HepG2 (cell line): ENCODE results near the gene RBM14. TPM values are rescaled to one million over a fixed set of nuclear protein-coding genes. Genes with fewer than 3 reads are reported as not detected.

Source experiments
- CBFB ChIP-seq: sonication (generic); formaldehyde crosslinking; IDR thresholded peaks from 2 replicates; pipeline ENCODE4 v1.4.0; 2020; ENCODE audit warnings: missing genetic modification reagents
- CENPT ChIP-seq: sonication (generic); formaldehyde crosslinking; IDR thresholded peaks from 2 replicates; pipeline ENCODE4 v1.8.0; 2022; ENCODE audit warnings: low read depth, mild to moderate bottlenecking, moderate library complexity, missing genetic modification reagents
- HNRNPLL ChIP-seq: fragments of 200-400 bp; formaldehyde crosslinking; IDR thresholded peaks from 2 replicates; pipeline ENCODE4 v1.6.1; 2017; ENCODE audit warnings: mild to moderate bottlenecking, low read depth, low read length; ENCODE audit not compliant: poor library complexity, severe bottlenecking
- HOXA5 ChIP-seq: sonication (generic); formaldehyde crosslinking; IDR thresholded peaks from 2 replicates; pipeline ENCODE4 v1.4.0; 2020; ENCODE audit warnings: missing genetic modification reagents
- MAX ChIP-seq: IDR thresholded peaks from 2 replicates; pipeline ENCODE4 v1.6.1; 2012; ENCODE audit warnings: inconsistent platforms
- MEIS1 ChIP-seq: sonication (generic); formaldehyde crosslinking; IDR thresholded peaks from 2 replicates; pipeline ENCODE4 v1.9.0; 2021; ENCODE audit warnings: mild to moderate bottlenecking, missing genetic modification reagents, moderate library complexity, borderline replicate concordance
- MTA1 ChIP-seq: sonication (generic); formaldehyde crosslinking; IDR thresholded peaks from 2 replicates; pipeline ENCODE4 v1.4.0; 2020; ENCODE audit warnings: missing genetic modification reagents, mild to moderate bottlenecking, borderline replicate concordance
- MYPOP ChIP-seq: sonication (generic); formaldehyde crosslinking; IDR thresholded peaks from 2 replicates; pipeline ENCODE4 v1.8.1; 2023; ENCODE audit warnings: mild to moderate bottlenecking, moderate library complexity, missing genetic modification reagents
- NKX3-1 ChIP-seq: sonication (generic); formaldehyde crosslinking; IDR thresholded peaks from 2 replicates; pipeline ENCODE4 v1.5.0; 2020; ENCODE audit warnings: missing genetic modification reagents
- PHF8 ChIP-seq: sonication (generic); formaldehyde crosslinking; IDR thresholded peaks from 2 replicates; pipeline ENCODE4 v1.5.0; 2020; ENCODE audit warnings: missing genetic modification reagents
- SNAPC2 ChIP-seq: sonication (generic); formaldehyde crosslinking; IDR thresholded peaks from 2 replicates; pipeline ENCODE4 v1.8.1; 2022; ENCODE audit warnings: mild to moderate bottlenecking, missing genetic modification reagents
- TEAD3 ChIP-seq: optimal IDR thresholded peaks from 2 replicates; pipeline ENCODE3; 2016; ENCODE audit warnings: borderline replicate concordance
- TP53 ChIP-seq: sonication (generic); formaldehyde crosslinking; conservative IDR thresholded peaks from 2 replicates; pipeline ENCODE4 v1.4.0; 2020; ENCODE audit warnings: missing genetic modification reagents
- ZBTB33 ChIP-seq: sonication (generic); formaldehyde crosslinking; IDR thresholded peaks from 2 replicates; pipeline ENCODE4 v1.4.0; 2020; ENCODE audit warnings: missing genetic modification reagents
- ZBTB46 ChIP-seq: sonication (generic); formaldehyde crosslinking; IDR thresholded peaks from 2 replicates; pipeline ENCODE4 v1.4.0; 2020; ENCODE audit warnings: mild to moderate bottlenecking, missing genetic modification reagents, borderline replicate concordance
- ZC3H13 ChIP-seq: sonication (generic); formaldehyde crosslinking; IDR thresholded peaks from 2 replicates; pipeline ENCODE4 v1.8.1; 2023; ENCODE audit warnings: mild to moderate bottlenecking, missing genetic modification reagents, moderate library complexity
- ZFAT ChIP-seq: sonication (generic); formaldehyde crosslinking; conservative IDR thresholded peaks from 2 replicates; pipeline ENCODE4 v1.8.1; 2023; ENCODE audit warnings: missing genetic modification reagents, inconsistent platforms
- ZNF337 ChIP-seq: sonication (generic); formaldehyde crosslinking; IDR thresholded peaks from 2 replicates; pipeline ENCODE4 v1.5.1; 2020; ENCODE audit warnings: missing genetic modification reagents, low read depth, mild to moderate bottlenecking, borderline replicate concordance
- ZNF639 ChIP-seq: conservative IDR thresholded peaks from 2 replicates; pipeline ENCODE4 v1.6.1; 2018; ENCODE audit warnings: missing genetic modification reagents
- polyA plus RNA-seq, 8 experiments: library from polyadenylated mRNA; depleted of rRNA in 3 of 8; stranded (reverse) in 7 of 8; unstranded in 1 of 8; fragments of >200 nt; fragmentation: Illumina TruSeq in 4 of 8; extraction: Trizol in 4 of 8; gene quantifications; 2 replicates each; pipeline versions ENCODE4 v1.2.1 to v1.2.3, GENCODE V29; 2011 to 2016; ENCODE audit warnings: low read depth in 4 of 8, missing spikeins in 1 of 8, mixed read lengths in 1 of 8; ENCODE audit not compliant: insufficient read depth in 1 of 8
- total RNA-seq, 5 experiments: library from RNA; depleted of rRNA; stranded (reverse); fragments of >200 nt; fragmentation: Illumina TruSeq; extraction: Trizol; gene quantifications; 2 replicates each; pipeline ENCODE4 v1.2.3, GENCODE V29; 2016; ENCODE audit warnings: low read depth in 1 of 5

The RBM14 gene
- total and polyA plus RNA-seq, 2 of the 13 experiments (the other 11 are each of a cell fraction or from before 2014, with no cell fraction given), result 12.7 to 44.1 TPM

- 0 out of 2 replicates have a peak, but pooled peaks have one; percentile 72 for TF ChIP-seq ZNF639 (CRISPR knock-in tag)
- peak; percentile 86 for TF ChIP-seq NKX3-1 (CRISPR knock-in tag)
- TF ChIP-seq ZBTB46 (CRISPR knock-in tag), result no peak
- peak; percentile 46 for TF ChIP-seq HNRNPLL
- peak; percentile 80 for TF ChIP-seq ZFAT (CRISPR knock-in tag)
- TF ChIP-seq CBFB (CRISPR knock-in tag), result peak; percentile 15; the same call in 1 of the 2 replicates
- TF ChIP-seq TEAD3 (CRISPR knock-in tag), result peak; percentile 40
- TF ChIP-seq ZBTB33 (CRISPR knock-in tag), result no peak
- TF ChIP-seq CENPT (CRISPR knock-in tag), result 0 out of 2 replicates have a peak, but pooled peaks have one; percentile 48
- 0 out of 2 replicates have a peak, but pooled peaks have one; percentile 69 for TF ChIP-seq MEIS1 (CRISPR knock-in tag)
- TF ChIP-seq MAX, result peak; percentile 87
- TF ChIP-seq PHF8 (CRISPR knock-in tag), result peak; percentile 92
- TF ChIP-seq HOXA5, result peak; percentile 44
- TF ChIP-seq TP53 (CRISPR knock-in tag), result peak; percentile 66; the same call in 1 of the 2 replicates
- TF ChIP-seq ZC3H13, result peak; percentile 89; the same call in 1 of the 2 replicates
- 0 out of 2 replicates have a peak, but pooled peaks have one; percentile 26 for TF ChIP-seq ZNF337
- TF ChIP-seq SNAPC2, result peak; percentile 50; the same call in 1 of the 2 replicates
- TF ChIP-seq MYPOP (CRISPR knock-in tag), result peak; percentile 71; the same call in 1 of the 2 replicates
- TF ChIP-seq MTA1 (CRISPR knock-in tag), result peak; percentile 72; the same call in 1 of the 2 replicates
Observed at GRCh38 chr11:66616379-66617154, at the start of gene RBM14 (continued).
